Measurements from ENCODE around the gene CEP97.

CEP97 gene

GRCh38 chr3:101819649-101820206 is 95.3 kb downstream of the CEP97 start:
- Histone ChIP-seq H3K4me2 (ENCODE audit: low read depth, low read length) (no peak overlapping the region), H3F3A (ENCODE audit: insufficient read depth, low read length) (peaks cover 1% of the 10 kb centered on the region; the same call in 1 of the 2 replicates), H3K79me2 (ENCODE audit: low read length) (peaks cover 83% of the 10 kb centered on the region), H4K20me1 (ENCODE audit: insufficient read depth, low read length) (no peaks in the 10 kb centered on the region), H3K36me3 (replicated peaks; ENCODE audit: insufficient read depth, low read length) (peaks cover 15% of the 10 kb centered on the region), H3K9me3 (replicated peaks; ENCODE audit: insufficient read depth, low read length) (no peaks in the 10 kb centered on the region), H3K27ac (ENCODE audit: low read length) (no peak overlapping the region), H3K4me3 (ENCODE audit: low read length) (no peak overlapping the region), H3K9me2 (replicated peaks; ENCODE audit: insufficient read depth, low read length) (no peaks in the 10 kb centered on the region), H2AFZ (ENCODE audit: low read length) (no peak overlapping the region), H3K4me1 (ENCODE audit: low read length) (no peaks in the 10 kb centered on the region), H3K9ac (ENCODE audit: low read length) (no peak overlapping the region), H3K27me3 (replicated peaks; ENCODE audit: insufficient read depth, low read length) (no peaks in the 10 kb centered on the region)
- no peak for DNase-seq
- no peak for TF ChIP-seq EZH2phosphoT487 (IDR thresholded peaks at IDR 0.05; ENCODE audit: low read length)
- TF ChIP-seq CTCF (IDR thresholded peaks at IDR 0.05; ENCODE audit: low read length), result no peak
- no peak for TF ChIP-seq EZH2 (optimal IDR thresholded peaks at IDR 0.05; ENCODE audit: low read depth, low read length)
